Endothelial cell of umbilical vein (primary cell): Measurements from ENCODE around the gene COL21A1. TPM values are rescaled to one million over a fixed set of nuclear protein-coding genes. Genes with fewer than 3 reads are reported as not detected.

Experiments used
- BruUV-seq: library from RNA; stranded (reverse); fragments of 400-500 nt; replicated peaks from 2 replicates; lab custom pipeline; 2021; lab: Mats Ljungman, UMichigan
- CTCF ChIA-PET: fragments of 300-600, 350-600 bp; sonication (Branson Sonifier 250); formaldehyde crosslinking; loops from one replicate; lab custom pipeline; 2021; ENCODE audit warnings: antibody characterized with exemption, inconsistent platforms; lab: Charles Lee
- POLR2A ChIA-PET: fragments of 300-600, 350-600 bp; sonication (Branson Sonifier 250); formaldehyde crosslinking; loops from one replicate; lab custom pipeline; 2021; ENCODE audit warnings: antibody characterized with exemption, inconsistent platforms; lab: Charles Lee
- DNase-seq: peaks from one replicate; pipeline ENCODE4 v3.0.0-alpha.2; 2011; ENCODE audit warnings: low read depth, low spot score
- FAIRE-seq: peaks from 2 replicates; lab custom pipeline; 2011; peaks lifted over from hg19 to GRCh38; lab: Jason Lieb, UNC
- H2AFZ ChIP-seq: 2 replicates; pipeline ENCODE4 v1.6.0; 2012; ENCODE audit warnings: low read depth, low read length, control low read depth, inconsistent platforms
- H3K27ac ChIP-seq: 2 replicates; pipeline ENCODE4 v1.5.1; 2011; ENCODE audit warnings: low read depth, mild to moderate bottlenecking, control low read depth, low read length, moderate library complexity; ENCODE audit not compliant: insufficient read depth
- H3K27me3 ChIP-seq, 2 experiments: 2 replicates each; pipeline versions ENCODE4 v1.6.0 to v1.6.1; 2011; ENCODE audit warnings: low read length in 2 of 2, mixed read lengths in 1 of 2; ENCODE audit not compliant: control insufficient read depth in 2 of 2, insufficient read depth in 2 of 2
- H3K36me3 ChIP-seq, 2 experiments: 2 replicates in 1 of 2; 3 replicates in 1 of 2; pipeline ENCODE4 v1.5.1; 2011; ENCODE audit warnings: low read length in 2 of 2, mild to moderate bottlenecking in 1 of 2, moderate library complexity in 1 of 2; ENCODE audit not compliant: control insufficient read depth in 2 of 2, insufficient read depth in 2 of 2; ENCODE audit errors: extremely low read depth in 1 of 2
- H3K4me1 ChIP-seq: 3 replicates; pipeline ENCODE4 v1.5.1; 2011; ENCODE audit warnings: mild to moderate bottlenecking, low read length; ENCODE audit not compliant: control insufficient read depth, insufficient read depth; ENCODE audit errors: extremely low read depth
- H3K4me2 ChIP-seq: 2 replicates; pipeline ENCODE4 v1.6.1; 2011; ENCODE audit warnings: low read length, control low read depth, mixed read lengths; ENCODE audit not compliant: insufficient read depth
- H3K4me3 ChIP-seq, 3 experiments: fragments of 200-600 bp in 1 of 3; sonication (generic), shearing (Covaris generic) in 1 of 3; replicated peaks in 1 of 3; 2 replicates each; pipeline ENCODE4 v1.5.1; 2011 to 2016; ENCODE audit warnings: control low read depth in 3 of 3, low read length in 3 of 3, mild to moderate bottlenecking in 2 of 3, inconsistent platforms in 1 of 3, low read depth in 1 of 3, moderate library complexity in 1 of 3; ENCODE audit not compliant: insufficient read depth in 1 of 3
- H3K79me2 ChIP-seq: 2 replicates; pipeline ENCODE4 v1.6.0; 2012; ENCODE audit warnings: low read length, inconsistent platforms; ENCODE audit not compliant: control insufficient read depth, insufficient read depth
- H3K9ac ChIP-seq: replicated peaks from 2 replicates; pipeline ENCODE3; 2011; ENCODE audit warnings: low read length, control low read depth; ENCODE audit not compliant: insufficient read depth; ENCODE audit errors: extremely low read depth
- H3K9me1 ChIP-seq: replicated peaks from 3 replicates; pipeline ENCODE4 v1.6.0; 2011; ENCODE audit warnings: mild to moderate bottlenecking, low read length; ENCODE audit not compliant: control insufficient read depth, insufficient read depth; ENCODE audit errors: extremely low read depth
- H3K9me3 ChIP-seq: replicated peaks from 2 replicates; pipeline ENCODE4 v1.5.1; 2012; ENCODE audit warnings: low read length, inconsistent platforms; ENCODE audit not compliant: control insufficient read depth, insufficient read depth
- H4K20me1 ChIP-seq: replicated peaks from 2 replicates; pipeline ENCODE3; 2011; ENCODE audit warnings: mild to moderate bottlenecking, low read length; ENCODE audit not compliant: control insufficient read depth, insufficient read depth; ENCODE audit errors: extremely low read depth
- CTCF ChIP-seq, 2 donors: IDR thresholded peaks; 1 replicate in 1 of 2; 2 replicates in 1 of 2; pipeline ENCODE4 v1.5.1; 2011; ENCODE audit warnings: low read length in 2 of 2, mild to moderate bottlenecking in 2 of 2, moderate library complexity in 2 of 2, control low read depth in 1 of 2, inconsistent platforms in 1 of 2, low read depth in 1 of 2; ENCODE audit not compliant: insufficient read depth in 1 of 2; ENCODE audit errors: extremely low read depth in 1 of 2
- EZH2 ChIP-seq: IDR thresholded peaks from 2 replicates; pipeline ENCODE4 v1.6.1; 2012; ENCODE audit warnings: borderline replicate concordance, low read depth, mild to moderate bottlenecking, moderate library complexity, low read length, inconsistent platforms; ENCODE audit not compliant: severe bottlenecking
- FOS ChIP-seq: IDR thresholded peaks from 2 replicates; pipeline ENCODE4 v1.6.1; 2011; ENCODE audit warnings: mild to moderate bottlenecking, low read length, moderate library complexity, borderline replicate concordance; ENCODE audit not compliant: insufficient read depth
- GATA2 ChIP-seq: IDR thresholded peaks from 2 replicates; pipeline ENCODE4 v1.7.0; 2011; ENCODE audit warnings: low read depth, mild to moderate bottlenecking, moderate library complexity, mixed read lengths, low read length; ENCODE audit not compliant: insufficient read length, insufficient read depth
- JUN ChIP-seq: IDR thresholded peaks from 2 replicates; pipeline ENCODE4 v1.6.1; 2011; ENCODE audit warnings: borderline replicate concordance, low read depth; ENCODE audit not compliant: insufficient read length, insufficient read depth
- MAX ChIP-seq: IDR thresholded peaks from 2 replicates; pipeline ENCODE4 v1.6.1; 2011; ENCODE audit not compliant: insufficient read depth, insufficient read length
- MYC ChIP-seq: IDR thresholded peaks from one replicate; pipeline ENCODE4 v1.6.1; 2011; ENCODE audit warnings: mild to moderate bottlenecking, low read depth, low read length
- POLR2A ChIP-seq: IDR thresholded peaks from 2 replicates; pipeline ENCODE4 v1.6.1; 2012; ENCODE audit warnings: low read depth, mild to moderate bottlenecking, control low read depth, low read length
- POLR2AphosphoS5 ChIP-seq: IDR thresholded peaks from 2 replicates; pipeline ENCODE4 v1.6.1; 2012; ENCODE audit warnings: low read depth, mild to moderate bottlenecking, control low read depth, low read length, moderate library complexity; ENCODE audit not compliant: insufficient read depth
- dilution Hi-C: fragments of 300-500 bp; cut with MboI; formaldehyde crosslinking; loops from one replicate; pipeline ENCODE4 v1.15.0; 2019; ENCODE audit warnings: low sequenced_read_pairs; ENCODE audit not compliant: extremely low pct_ligation_motif_present
- intact Hi-C: fragments of 100-400 bp; cut with micrococcal nuclease; formaldehyde crosslinking; loops from one replicate; pipeline ENCODE4 v1.10.0; 2022
- polyA plus RNA-seq, 4 experiments: library from polyadenylated mRNA; depleted of rRNA in 3 of 4; stranded (reverse) in 3 of 4; unstranded in 1 of 4; fragments of >200 nt; gene quantifications; 2 replicates each; pipeline versions ENCODE4 v1.2.1 to v1.2.3, GENCODE V29; 2011 to 2012; ENCODE audit warnings: missing spikeins in 1 of 4
- total RNA-seq: library from RNA; stranded (reverse); gene quantifications from 2 replicates; pipeline ENCODE4 v1.2.3, GENCODE V29; 2021

COL21A1 gene
- total and polyA plus RNA-seq, 2 donors (not counting 3 experiments of a cell fraction or from before 2014, with no cell fraction given), result 0.22 to 1.4 TPM

GRCh38 chr6:56148488-56149186 is 98.7 kb downstream of the COL21A1 start:
- no peaks in the 10 kb centered on the region for H4K20me1 ChIP-seq
- no peaks in the 10 kb centered on the region for H3K9me1 ChIP-seq
- ChIA-PET POLR2A (interaction anchor here (0.6 kb wide), 1 partner anchor 673 kb away, joined by 3 read pairs; no protein-coding TSS in a partner anchor), CTCF (interaction anchor here (0.7 to 1.1 kb wide), 3 partner anchors 99 to 144 kb away, joined by 3 read pairs; partner anchors contain the start of gene COL21A1)
- H3K9ac ChIP-seq, result no peak overlapping the region
- H3K27me3 ChIP-seq, result no peaks in the 10 kb centered on the region
- no peak for FAIRE-seq
- intact Hi-C loops (loop anchor here (5.0 kb wide), 1 partner anchor 144 kb away; no protein-coding TSS in a partner anchor), dilution Hi-C loops (no loop called here)
- H2AFZ ChIP-seq, result peak overlapping the region; percentile 36
- H3K79me2 ChIP-seq, result no peaks in the 10 kb centered on the region
- H3K36me3 ChIP-seq, result no peaks in the 10 kb centered on the region
- DNase-seq, result peak; percentile 67
- no peaks in the 10 kb centered on the region for H3K9me3 ChIP-seq
- no peak overlapping the region for H3K4me3 ChIP-seq
- no peak overlapping the region for H3K4me2 ChIP-seq
- H3K4me1 ChIP-seq, result peaks cover 32% of the 10 kb centered on the region
- no TSS peak for BruUV-seq
- TF ChIP-seq FOS (peak; percentile 26), POLR2A (no peak), GATA2 (peak; percentile 74), MAX (no peak), MYC (no peak), CTCF (IDR thresholded peaks at IDR 0.05; ENCODE audit: extremely low read depth in 1 of 2, insufficient read depth in 1 of 2, low read depth in 1 of 2, low read length in 2 of 2) (no peak), POLR2AphosphoS5 (no peak), EZH2 (no peak), JUN (no peak)
- no peak overlapping the region for H3K27ac ChIP-seq
